ENCODE results near the gene WEE1.
A peak's percentile ranks its signal among the peaks of the same experiment; 100 is the strongest.

Gene WEE1

DNA sequence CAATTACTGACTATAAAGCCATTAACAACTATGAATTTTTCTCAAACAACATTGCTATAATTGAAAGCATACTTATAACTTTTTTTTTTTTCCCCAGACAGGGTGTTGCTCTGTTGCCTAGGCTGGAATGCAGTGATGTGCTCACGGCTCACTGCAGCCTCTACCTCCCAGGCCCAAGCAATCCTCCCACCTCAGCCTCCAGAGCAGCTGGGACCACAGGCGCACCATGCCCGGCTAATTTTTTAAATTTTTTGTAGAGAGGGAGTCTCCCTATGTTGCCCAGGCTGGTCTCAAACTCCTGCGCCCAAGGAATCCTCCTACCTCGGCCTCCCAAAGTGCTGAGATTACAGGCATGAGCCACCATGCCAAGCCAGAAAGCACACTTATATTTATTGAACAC, 6.1 kb upstream of the WEE1 start:
- ATAC-seq, result no peak

DNA sequence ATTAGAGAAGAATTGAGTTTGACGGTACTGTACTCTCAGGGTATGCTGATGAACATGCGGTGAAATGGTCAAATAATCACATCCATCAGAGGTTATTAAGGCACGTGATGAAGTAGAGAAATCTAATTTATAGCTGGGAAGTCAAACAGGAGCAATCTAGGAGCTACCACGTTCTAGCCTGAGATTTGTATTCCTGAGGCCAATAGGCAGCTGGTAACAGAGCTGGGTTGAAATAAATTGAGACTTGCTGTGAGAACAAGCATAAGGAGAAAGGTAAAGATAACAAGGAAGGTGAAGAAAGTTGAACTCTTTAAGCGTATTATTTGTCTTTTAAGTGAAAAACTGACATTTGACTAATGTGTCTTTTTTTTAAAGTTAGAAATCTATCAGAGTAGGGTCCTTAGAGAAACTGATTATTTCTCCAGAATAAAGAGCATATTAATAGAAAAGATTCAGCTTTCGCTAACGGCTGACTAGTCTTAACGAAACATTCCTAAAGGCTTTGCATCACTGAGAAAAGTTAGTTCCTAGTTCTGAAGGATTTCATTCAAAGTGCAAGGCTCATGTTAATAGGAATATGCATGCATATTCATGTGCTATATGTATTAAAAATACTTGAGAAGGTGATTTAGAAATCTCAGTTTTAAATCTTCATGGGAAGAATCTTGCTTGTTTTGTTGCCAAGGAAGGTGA, 5.2 kb upstream of the WEE1 start:
- ATAC-seq, result no peak

DNA sequence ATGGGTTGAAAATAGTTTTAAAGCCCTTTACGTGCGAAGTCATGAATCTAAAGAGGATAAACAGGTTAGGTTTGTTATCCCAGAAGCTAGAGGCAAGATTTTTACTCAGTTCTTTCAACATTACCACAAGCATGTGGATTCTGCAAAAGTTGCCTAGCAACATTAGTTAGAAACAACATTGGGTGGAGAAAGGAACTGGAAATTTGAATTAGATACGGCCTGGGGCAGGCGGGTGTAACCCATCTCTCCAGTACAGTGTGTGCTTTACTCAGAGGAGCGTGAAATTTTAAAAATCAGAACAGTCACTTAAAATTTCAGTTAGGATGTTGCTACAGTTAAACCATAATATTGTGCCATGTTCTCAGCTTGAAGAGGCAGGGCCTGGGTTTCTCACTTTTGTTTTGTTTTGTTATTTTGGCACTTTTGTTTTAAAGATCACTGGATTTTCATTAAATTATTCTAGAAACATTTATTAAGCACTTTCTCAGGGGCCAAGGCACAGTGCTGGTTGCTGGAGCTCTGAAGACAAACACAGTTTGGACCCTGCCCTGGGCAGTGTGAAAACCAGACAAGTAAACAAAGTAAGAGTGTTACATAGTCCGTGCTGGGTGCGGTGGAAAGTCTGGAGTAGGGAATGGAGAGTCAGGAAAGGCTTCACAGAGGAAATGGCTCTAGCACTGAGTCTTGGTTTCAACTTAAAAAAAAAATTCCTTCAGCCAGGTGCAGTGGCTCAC, 4.4 kb upstream of the WEE1 start:
- no peak for ATAC-seq

DNA sequence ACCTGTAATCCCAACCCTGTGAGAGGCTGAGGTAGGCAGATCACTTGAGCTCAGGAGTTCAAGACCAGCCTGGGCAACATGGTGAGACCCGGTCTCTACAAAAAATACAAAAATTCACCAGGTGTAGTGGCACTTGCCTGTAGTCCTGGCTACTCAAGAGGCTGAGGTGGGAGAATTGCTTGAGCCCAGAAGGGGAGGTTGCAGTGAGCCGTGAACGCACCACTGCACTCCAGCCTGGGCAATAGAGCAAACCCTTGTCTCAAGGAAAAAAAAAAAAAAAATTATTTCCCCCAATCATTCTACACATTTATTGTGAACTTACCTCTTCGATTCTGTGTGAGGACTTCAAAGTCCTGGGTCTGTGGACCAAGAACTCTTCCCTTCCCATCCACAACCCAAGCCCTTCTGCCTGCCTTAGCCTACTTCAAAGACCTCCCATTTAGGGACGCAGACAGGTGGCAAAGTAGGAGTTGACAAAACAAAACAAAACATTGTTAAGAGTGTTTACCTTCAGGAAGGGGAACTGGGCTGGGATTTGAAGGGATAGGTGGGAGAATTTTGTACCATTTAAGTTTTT, 3.8 kb upstream of the WEE1 start:
- no peak for ATAC-seq

DNA sequence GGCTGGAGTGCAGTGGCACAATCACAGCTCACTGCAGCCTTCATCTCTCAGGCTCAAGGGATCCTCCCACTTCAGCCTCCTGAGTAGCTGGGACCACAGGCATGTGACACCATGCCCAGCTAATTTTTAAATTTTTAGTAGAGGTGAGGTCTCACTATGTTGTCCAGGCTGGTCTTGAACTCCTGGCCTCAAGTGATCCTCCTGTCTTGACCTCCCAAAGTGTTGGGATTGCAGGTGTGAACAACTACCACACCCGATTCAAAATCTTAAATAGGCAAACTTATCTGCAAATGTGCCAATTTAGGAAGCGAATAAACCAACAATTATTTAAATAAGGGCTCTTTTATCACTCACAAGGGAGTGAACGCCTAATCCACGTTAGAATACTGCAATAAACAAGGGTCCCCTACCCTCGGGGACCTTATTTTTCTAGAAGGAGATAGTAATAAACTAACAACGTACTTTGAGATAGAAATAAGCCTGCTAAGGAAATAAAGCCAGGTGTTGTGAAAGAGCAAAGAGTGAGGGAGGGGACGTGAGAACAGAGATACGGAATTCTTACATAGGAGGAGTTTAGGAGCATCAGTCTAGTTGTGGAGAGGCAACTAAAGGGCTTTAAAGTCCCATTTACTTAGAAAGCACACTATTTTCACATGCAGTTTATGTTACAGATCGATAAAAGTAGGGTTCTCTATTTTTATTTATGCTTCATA, 3.0 kb upstream of the WEE1 start:
- ATAC-seq, result no peak

DNA sequence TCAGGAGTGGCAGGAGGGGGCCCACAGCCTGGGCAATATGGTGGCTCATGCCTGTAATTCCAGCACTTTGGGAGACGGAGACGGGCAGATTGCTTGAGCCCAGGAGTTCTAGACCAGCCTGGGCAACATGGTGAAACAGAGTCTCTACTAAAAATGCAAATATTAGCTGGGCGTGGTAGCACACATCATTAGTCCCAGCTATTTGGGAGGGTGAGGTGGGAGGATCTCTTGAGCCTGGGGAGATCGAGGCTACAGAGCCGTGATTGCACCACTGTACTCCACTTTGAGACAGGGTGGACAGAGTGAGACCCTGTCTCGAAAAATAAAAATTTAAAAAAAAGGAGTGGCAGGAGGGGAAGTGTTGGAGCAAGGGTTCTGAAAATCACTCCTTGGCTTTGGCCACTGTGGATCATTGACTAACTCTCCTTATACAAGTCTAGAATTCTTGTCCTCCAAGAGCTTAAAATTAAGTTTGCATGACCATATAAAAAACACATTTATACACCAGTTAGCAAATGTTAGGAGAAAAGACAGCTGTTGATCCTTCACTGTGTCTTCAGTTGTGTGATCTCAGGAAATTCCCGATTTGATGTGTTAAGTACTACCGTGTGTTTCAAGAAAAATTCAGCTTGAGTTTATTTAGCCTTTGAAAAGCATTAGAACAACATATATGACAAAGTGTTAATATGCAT, 2.3 kb upstream of the WEE1 start:
- ATAC-seq, result no peak

DNA sequence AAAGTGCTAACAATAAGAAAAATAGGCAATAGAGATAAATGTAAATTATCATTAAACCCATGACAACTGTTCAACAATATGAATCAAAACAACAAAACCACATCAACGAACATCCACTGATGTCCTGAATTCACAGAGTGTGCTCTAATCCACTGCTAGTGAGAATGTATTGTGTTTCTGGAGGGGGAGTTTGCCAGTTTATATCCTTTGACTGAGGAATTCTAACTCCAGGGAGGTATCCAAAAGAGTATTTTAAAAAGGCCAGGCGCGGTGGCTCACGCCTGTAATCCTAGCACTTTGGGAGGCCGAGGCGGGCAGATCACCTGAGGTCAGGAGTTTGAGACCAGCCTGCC, 1.7 kb upstream of the WEE1 start:
- no peak for ATAC-seq

DNA sequence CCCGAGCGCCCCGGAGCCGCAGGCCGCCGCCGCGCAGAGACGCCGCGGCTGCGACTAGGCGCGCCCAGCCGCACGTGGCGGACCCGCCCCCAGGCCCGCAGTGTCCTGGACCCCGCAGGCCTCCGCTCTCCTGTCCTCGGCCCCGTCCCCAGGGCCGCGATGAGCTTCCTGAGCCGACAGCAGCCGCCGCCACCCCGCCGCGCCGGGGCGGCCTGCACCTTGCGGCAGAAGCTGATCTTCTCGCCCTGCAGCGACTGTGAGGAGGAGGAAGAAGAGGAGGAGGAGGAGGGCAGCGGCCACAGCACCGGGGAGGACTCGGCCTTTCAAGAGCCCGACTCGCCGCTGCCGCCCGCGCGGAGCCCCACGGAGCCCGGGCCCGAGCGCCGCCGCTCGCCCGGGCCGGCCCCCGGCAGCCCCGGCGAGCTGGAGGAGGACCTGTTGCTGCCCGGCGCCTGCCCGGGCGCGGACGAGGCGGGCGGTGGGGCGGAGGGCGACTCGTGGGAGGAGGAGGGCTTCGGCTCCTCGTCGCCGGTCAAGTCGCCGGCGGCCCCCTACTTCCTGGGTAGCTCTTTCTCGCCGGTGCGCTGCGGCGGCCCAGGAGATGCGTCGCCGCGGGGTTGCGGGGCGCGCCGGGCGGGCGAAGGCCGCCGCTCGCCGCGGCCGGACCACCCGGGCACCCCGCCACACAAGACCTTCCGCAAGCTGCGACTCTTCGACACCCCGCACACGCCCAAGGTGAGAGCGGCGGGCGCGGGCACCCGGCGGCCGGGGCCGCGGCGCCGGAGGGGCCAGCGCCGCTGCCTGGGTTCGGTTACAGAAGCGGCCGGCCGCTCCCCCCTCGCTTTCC, 528 bp downstream of the WEE1 start:
- peak; percentile 19 to 33 for ATAC-seq

DNA sequence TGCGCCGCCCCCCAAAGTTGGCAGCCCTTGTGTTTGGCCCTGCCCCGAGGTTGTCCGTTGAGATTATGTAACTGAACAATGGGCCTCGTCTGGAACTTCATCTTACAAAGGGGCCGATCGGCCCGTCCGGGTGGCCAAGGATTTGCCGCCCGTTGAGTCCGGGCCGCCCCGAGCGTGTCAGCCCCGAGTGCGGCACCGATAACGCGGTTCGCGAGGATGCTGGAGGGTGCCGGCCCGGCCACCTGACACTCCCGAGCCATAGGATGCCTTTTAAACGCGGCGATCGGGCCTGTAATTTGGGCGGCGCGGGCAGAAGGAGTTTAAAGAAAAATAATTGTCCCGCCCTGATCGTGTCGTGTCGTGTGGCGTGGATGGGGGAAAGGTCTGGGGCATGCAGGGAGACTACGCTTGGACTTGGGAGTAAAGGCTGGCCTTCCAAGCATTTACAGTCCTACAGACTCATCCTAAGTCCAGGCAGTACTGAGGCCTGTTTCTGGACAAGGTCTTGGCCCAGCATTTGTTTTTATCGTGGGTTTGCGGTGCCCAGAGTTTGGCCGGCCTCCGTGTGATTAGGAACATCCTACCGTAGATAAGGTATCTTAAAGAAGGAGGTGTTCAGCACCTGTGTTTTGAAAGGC, 1.3 kb downstream of the WEE1 start:
- ATAC-seq, result no peak

DNA sequence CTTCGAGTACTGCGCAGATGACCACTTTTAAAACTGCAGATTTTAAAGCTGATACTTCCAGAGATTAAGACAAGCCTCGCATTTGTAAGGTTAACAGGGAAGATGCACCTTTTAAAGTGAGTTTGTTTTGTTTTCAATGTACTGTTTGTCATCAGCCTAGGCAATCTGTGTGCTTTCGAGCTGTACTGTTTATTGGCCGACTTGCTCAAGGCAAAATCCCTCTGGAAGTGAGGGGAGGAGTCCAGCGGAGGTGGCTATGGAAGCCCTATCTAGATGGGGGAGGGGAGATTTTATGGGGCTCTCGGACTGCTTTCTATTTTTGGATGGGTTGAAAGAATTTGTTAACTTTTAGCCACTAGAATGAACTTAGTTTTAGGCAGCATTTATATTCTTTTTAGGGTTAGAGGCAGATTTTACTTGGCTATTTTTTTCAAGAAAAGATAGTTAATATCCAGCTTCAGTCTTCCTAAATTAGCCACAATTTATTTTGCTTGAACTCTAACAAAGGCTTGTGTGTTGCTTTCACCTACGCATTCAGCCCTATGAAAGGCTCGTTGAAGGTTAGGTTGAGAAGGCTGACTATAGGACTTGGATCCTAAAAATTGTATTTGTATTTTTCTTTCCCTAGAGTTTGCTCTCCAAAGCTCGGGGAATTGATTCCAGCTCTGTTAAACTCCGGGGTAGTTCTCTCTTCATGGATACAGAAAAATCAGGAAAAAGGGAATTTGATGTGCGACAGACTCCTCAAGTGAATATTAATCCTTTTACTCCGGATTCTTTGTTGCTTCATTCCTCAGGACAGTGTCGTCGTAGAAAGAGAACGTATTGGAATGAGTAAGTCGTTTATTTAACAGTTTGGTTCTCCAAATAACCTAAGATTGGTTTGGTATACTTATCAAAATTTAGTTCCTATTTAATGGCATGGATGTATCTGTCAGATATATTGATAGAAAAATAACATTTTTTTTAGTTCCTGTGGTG, 2.1 kb downstream of the WEE1 start:
- ATAC-seq, result no peak

DNA sequence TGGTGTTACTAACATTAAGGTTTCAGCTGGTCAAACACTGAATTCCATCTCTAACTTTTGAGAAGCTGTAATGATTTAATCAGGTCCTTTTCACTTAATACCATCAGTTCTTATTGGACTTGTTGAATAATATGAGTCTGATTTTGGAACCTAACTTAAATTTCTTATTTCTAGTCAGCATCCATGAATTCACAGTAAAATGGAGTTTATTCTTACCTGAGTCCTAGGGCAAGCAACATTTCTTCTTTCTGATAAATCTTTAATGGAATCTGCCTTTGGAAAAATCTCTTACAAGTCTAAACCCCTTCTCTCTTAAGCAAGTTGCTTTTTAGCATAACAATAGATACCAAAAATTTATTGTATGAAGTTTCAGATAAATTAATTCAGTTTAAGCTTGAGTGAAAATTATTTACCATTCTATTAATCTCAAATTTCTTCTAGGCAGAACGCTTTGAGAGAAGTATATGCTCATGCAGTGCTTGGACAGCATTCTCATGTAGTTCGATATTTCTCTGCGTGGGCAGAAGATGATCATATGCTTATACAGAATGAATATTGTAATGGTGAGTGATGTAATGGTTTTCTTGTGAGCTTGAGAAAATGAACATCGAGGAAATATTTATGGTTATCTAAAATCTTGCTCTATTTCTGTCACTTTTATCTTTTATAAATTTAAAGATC, 3.4 kb downstream of the WEE1 start:
- ATAC-seq, result no peak

DNA sequence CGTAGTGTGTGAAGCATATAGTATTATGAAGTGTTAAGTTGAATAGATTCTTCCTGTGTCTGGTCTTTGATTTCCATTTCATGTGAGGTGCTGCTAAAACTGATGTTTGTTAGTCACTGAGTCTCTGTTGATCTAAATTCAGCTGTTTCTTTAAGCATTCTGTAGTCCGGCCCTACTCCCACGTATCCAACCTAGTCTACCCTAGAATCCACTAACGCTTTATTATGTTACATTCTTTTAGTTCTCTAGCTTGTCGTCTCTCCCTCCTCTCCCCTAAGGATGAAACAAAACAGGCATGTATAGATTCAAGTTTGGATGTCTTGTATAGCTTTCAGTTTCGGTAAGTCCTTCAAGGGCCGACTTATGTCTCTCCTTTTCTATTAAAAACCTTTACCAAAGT, 4.1 kb downstream of the WEE1 start:
- ATAC-seq, result no peak

DNA sequence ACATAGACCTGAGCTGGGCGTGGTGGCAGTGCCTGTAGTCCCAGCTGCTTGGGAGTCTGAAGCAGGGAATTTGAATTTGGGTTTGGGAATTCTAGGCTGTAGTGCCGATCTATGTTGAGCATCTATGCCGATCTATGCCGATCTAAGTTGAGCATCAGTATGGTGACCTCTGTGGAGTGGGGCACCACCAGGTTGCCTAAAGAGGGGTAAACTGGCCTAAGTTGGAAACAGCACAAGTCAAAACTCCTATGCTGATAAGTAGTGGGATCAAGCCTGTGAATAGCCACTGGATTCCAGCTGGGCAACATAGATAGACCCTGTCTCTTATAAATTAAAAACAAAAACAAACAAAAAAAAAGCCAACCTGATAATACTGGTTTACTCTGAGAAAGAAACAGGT, 7.4 kb downstream of the WEE1 start:
- no peak for ATAC-seq

DNA sequence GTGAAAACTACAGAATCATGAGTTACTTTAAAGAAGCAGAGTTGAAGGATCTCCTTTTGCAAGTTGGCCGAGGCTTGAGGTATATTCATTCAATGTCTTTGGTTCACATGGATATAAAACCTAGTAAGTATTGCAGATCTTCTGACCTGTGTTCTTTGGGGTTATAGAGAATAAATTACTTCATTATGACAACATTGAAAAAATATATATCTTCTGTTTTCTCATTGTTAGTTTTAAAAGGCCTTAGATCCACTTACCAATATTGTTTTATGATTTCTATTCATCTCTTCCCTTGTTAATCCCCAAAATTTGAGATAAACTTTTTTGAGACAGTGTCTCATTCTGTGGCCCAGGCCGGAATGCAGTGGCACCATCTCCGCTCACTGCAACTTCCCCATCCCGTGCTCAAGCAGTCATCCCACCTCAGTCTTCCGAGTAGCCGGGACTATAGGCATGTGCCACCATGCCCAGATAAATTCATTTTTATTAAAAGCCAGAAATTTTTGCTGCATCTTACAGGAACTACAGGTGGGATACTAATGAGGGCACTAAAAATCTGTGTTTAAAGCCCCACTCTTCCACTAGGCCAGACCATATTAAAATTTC, 8.2 kb downstream of the WEE1 start:
- no peak for ATAC-seq

DNA sequence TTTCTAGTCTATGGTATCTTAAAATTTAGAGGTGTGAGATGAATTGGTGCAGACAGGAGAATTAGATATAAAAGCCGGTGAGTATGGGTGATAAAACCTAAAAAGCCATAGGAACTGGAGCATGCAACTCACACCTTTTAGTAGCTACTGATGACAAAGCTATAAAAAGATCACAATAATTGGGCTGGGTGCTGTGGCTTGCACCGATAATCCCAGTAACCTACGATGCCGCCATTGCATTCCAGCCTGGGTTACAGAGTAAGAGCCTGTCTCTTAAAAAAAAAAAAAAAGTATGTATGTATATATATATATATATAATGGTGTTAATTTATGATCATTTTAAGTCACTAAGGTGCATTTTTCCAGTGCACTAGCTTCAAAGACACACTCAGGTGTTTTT, 17.2 kb downstream of the WEE1 start:
- ATAC-seq, result no peak

DNA sequence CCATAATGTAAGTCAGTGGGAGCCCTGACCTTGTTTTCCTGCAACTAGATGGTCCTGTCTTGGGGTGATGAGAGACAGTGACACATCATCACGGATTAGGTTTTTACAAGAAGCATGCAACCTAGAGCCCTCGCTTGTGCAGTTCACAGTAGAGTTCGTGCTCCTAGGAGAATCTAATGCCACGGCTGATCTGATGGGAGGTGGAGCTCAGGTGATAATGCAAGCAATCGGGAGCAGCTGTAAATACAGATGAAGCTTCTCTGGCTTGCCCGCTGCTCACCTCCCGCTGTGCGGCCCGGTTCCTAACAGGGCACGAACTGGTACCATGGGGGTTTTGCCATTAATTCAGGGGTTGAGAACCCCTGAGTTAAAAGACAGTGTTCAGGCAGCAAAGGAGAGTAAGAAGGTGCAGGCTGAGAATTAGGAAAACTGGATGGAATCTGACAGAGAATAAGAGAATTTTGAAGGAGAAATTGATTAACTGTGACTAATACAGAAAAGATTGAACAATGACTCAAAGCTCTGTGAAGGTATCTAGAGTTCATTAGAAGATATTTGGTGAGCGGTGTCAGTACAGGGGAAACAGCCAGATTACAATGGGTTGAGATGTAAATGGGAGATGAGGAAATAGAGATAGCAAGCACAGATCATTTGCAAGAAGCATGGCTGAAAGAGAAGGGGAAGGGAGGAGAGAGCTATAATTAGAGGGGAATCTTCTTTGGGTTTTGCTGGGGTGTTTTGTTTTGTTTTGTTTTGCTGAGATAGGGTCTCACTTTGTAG, 21.0 kb downstream of the WEE1 start:
- ATAC-seq, result no peak

DNA sequence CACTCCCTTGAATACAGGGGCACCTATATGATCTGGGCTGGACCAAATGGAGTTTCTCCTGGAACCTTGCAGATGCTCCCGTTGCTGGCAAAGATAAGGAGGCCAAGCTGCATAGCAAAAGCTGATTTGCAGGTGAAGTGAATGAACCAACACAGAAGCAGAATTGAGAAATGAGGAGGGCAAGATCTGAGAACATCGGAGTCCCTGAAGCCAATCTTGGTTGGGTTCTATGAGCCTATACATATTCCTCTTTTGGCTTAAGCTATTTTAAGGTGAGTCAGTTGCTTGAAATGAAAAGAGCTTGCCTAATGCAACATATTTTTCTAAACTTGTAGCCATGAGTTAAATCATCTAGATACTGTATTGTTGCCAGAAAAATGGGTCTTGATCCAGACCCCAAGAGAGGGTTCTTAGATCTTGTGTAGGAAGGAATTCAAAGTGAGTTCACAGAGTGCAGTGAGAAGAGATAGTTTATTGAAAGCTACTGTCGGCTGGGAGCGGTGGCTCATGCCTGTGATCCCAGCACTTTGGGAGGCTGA, 23.5 kb downstream of the WEE1 start:
- no peak for ATAC-seq

DNA sequence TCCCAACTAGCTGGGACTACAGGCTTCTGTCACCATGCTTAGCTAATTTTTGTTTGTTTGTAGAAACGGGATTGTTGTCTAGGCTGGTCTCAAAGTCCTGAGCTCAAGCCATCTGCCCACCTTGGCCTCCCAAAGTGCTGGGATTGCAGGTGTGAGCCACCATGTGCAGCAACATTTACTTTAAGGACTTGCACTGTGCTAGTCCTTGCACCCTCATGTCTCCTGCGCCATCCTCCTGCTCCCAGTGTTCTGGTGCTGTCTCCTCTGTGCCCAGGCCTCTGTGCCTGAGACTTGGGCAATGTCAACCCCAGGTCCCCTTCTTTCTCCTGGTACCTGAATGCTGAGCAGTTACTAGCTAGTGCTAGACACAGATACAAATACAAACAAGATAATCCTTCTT, 26.7 kb downstream of the WEE1 start:
- no peak for ATAC-seq
